Measurements from ENCODE around the gene PKLR. TPM values are rescaled to one million over a fixed set of nuclear protein-coding genes. Genes with fewer than 3 reads are reported as not detected.
A peak's percentile ranks its signal among the peaks of the same experiment; 100 is the strongest.

Gene PKLR
- total RNA-seq, 1 experiment from 2014 or later, result not detected

DNA sequence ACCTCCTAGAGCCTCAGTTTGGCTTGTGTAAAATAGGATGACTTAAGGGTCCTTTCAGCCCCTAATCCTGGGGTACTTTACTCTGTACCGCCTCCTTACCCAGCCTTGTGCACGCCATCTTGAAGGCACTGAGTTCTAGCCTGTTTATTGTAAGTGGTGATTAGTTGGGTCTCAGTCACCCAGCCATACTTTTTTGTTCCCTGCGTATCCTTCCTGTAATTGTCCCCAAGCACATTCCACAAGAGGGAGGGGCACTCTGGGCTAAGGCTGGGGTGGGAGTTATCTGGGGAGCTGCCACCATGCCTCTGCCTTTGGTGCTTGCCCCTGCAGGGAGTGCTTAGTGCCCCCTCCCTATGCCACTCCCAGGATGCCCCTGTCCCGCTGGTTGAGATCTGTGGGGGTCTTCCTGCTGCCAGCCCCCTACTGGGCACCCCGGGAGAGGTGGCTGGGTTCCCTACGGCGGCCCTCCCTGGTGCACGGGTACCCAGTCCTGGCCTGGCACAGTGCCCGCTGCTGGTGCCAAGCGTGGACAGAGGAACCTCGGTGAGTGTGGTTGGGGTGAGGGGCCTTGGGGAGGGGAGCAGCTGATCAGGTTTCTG, 8.3 kb upstream of the PKLR start:
- Histone ChIP-seq H3K9me3 (ENCODE audit: control insufficient read depth, low read depth, low read length) (no peaks in the 10 kb centered on the region), H3K79me1 (ENCODE audit: insufficient read depth, low read depth, low read length, poor library complexity, severe bottlenecking) (peaks cover 5% of the 10 kb centered on the region), H2BK15ac (ENCODE audit: low read depth, low read length) (no peak overlapping the region), H3K4ac (ENCODE audit: low read depth, low read length) (no peak overlapping the region), H3K4me1 (ENCODE audit: insufficient read depth, low read length) (peaks cover 3% of the 10 kb centered on the region; the same call in 1 of the 2 replicates), H4K20me1 (ENCODE audit: control insufficient read depth, insufficient read depth, insufficient read length) (no peaks in the 10 kb centered on the region), H3K27me3 (ENCODE audit: insufficient read depth, low read length) (no peaks in the 10 kb centered on the region), H4K8ac (replicated peaks; ENCODE audit: insufficient read length, low read depth, low read length) (no peak overlapping the region), H2BK12ac (ENCODE audit: insufficient read length, low read depth, low read length) (no peak overlapping the region), H3K4me2 (ENCODE audit: insufficient read depth, insufficient read length, low read length) (peak overlapping the region; percentile 94), H3K27ac (ENCODE audit: insufficient read length, low read depth, low read length) (peak overlapping the region; percentile 2), H2BK120ac (ENCODE audit: low read depth, low read length, poor library complexity, severe bottlenecking) (no peak overlapping the region), H3T11ph (ENCODE audit: low read length) (no peak overlapping the region), H3K9ac (ENCODE audit: extremely low read depth, insufficient read length, low read length) (peak overlapping the region; percentile 83), H3K56ac (ENCODE audit: insufficient read length, low read depth, low read length) (no peak overlapping the region), H4K5ac (ENCODE audit: insufficient read length, low read depth, low read length) (no peak overlapping the region), H3K23ac (ENCODE audit: insufficient read length, low read depth, low read length) (no peak overlapping the region), H3K14ac (ENCODE audit: insufficient read depth, low read length) (no peak overlapping the region; the same call in 1 of the 2 replicates), H3K18ac (ENCODE audit: insufficient read length, low read depth, low read length) (no peak overlapping the region), H4K91ac (ENCODE audit: insufficient read length, low read depth, low read length) (no peak overlapping the region), H2BK5ac (ENCODE audit: insufficient read length, low read length) (no peak overlapping the region), H3K23me2 (ENCODE audit: insufficient read length, low read depth, low read length, poor library complexity, severe bottlenecking) (peaks cover 10% of the 10 kb centered on the region), H2AK5ac (ENCODE audit: insufficient read length, low read length) (no peak overlapping the region), H3K79me2 (ENCODE audit: insufficient read depth, low read length) (peaks cover 10% of the 10 kb centered on the region; the same call in 1 of the 2 replicates), H2AFZ (ENCODE audit: low read length) (no peak overlapping the region), H2BK20ac (ENCODE audit: low read depth, low read length, poor library complexity, severe bottlenecking) (no peak overlapping the region)
- Mint-ChIP-seq H3K27me3 (ENCODE audit: low read depth) (no peaks in the 10 kb centered on the region), H3K27ac (peak overlapping the region; percentile 98 to 99 (median 99)), H3K4me1 (peaks cover 13 to 24% of the 10 kb centered on the region in 2 experiments), H3K36me3 (ENCODE audit: insufficient read depth in 1 of 3, low read depth in 3 of 3) (peaks cover 30 to 41% (median 39%) of the 10 kb centered on the region in 3 experiments; a peak in 6 of 7 replicates), H3K4me3 (peak overlapping the region; percentile 95 to 98), H3K9me3 (no peaks in the 10 kb centered on the region)
- WGBS (ENCODE audit: extremely low coverage, insufficient read length, low lambda C conversion rate), result no CpG with 5 or more reads among the region's 11 CpGs
- no peak for DNase-seq
- TF ChIP-seq, protein P1, sequence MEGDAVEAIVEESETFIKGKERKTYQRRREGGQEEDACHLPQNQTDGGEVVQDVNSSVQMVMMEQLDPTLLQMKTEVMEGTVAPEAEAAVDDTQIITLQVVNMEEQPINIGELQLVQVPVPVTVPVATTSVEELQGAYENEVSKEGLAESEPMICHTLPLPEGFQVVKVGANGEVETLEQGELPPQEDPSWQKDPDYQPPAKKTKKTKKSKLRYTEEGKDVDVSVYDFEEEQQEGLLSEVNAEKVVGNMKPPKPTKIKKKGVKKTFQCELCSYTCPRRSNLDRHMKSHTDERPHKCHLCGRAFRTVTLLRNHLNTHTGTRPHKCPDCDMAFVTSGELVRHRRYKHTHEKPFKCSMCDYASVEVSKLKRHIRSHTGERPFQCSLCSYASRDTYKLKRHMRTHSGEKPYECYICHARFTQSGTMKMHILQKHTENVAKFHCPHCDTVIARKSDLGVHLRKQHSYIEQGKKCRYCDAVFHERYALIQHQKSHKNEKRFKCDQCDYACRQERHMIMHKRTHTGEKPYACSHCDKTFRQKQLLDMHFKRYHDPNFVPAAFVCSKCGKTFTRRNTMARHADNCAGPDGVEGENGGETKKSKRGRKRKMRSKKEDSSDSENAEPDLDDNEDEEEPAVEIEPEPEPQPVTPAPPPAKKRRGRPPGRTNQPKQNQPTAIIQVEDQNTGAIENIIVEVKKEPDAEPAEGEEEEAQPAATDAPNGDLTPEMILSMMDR (conservative IDR thresholded peaks at IDR 0.05), result no peak
